Sigmoid colon (tissue), 7 donors: Measurements from ENCODE around the gene NFIC. TPM values are rescaled to one million over a fixed set of nuclear protein-coding genes. Genes with fewer than 3 reads are reported as not detected.

ENCODE experiments used
- DNase-seq: peaks from one replicate; pipeline ENCODE4 v3.0.0-alpha.2; 2019
- H3K27ac ChIP-seq, 4 donors: fragments of 200-600 bp; sonication (generic); one replicate each; pipeline ENCODE4 v1.5.1; 2016 to 2019; ENCODE audit warnings: mild to moderate bottlenecking in 1 of 4
- H3K27me3 ChIP-seq, 3 donors: fragments of 200-600 bp; sonication (generic); one replicate each; pipeline ENCODE4 v1.5.1; 2019; ENCODE audit warnings: mild to moderate bottlenecking in 1 of 3
- H3K36me3 ChIP-seq, 4 donors: fragments of 200-600 bp; sonication (generic); one replicate each; pipeline ENCODE4 v1.5.1; 2016 to 2019
- H3K4me1 ChIP-seq, 4 donors: fragments of 200-600 bp; sonication (generic); one replicate each; pipeline ENCODE4 v1.5.1; 2017 to 2019
- H3K4me3 ChIP-seq, 4 donors: fragments of 200-600 bp; sonication (generic); one replicate each; pipeline ENCODE4 v1.5.1; 2017 to 2019; ENCODE audit warnings: mild to moderate bottlenecking in 2 of 4, moderate library complexity in 1 of 4
- H3K9me3 ChIP-seq, 4 donors: fragments of 200-600 bp in 3 of 4; sonication (generic) in 3 of 4; one replicate each; pipeline versions ENCODE4 v1.5.1 to v1.6.1; 2013 to 2019
- EP300 ChIP-seq, 4 donors: sonication (generic); formaldehyde crosslinking; IDR thresholded peaks; one replicate each; pipeline ENCODE4 v1.6.1; 2017; ENCODE audit warnings: antibody characterized with exemption in 4 of 4
- POLR2A ChIP-seq, 2 donors: fragments of 450-650 bp; IDR thresholded peaks; one replicate each; pipeline ENCODE4 v1.6.1; 2016; ENCODE audit warnings: antibody characterized with exemption in 2 of 2, mild to moderate bottlenecking in 2 of 2, moderate library complexity in 2 of 2
- POLR2AphosphoS5 ChIP-seq, 4 donors: sonication (generic); formaldehyde crosslinking; IDR thresholded peaks; one replicate each; pipeline ENCODE4 v1.6.1; 2017; ENCODE audit warnings: antibody characterized with exemption in 4 of 4
- WGBS, 2 donors: extraction: QIAGEN DNeasy Blood & Tissue Kit; methylation state at CpG; one replicate each; pipeline ENCODE4 v1.1.7; 2013; 5-methylcytosine and 5-hydroxymethylcytosine counted together
- intact Hi-C: fragments of 100-400 bp; cut with DNase I; formaldehyde crosslinking; loops from one replicate; pipeline ENCODE4 v1.15.1; 2023
- polyA plus RNA-seq, 3 donors: library from polyadenylated mRNA; stranded (reverse); fragments of 200-250 nt; gene quantifications; one replicate each; pipeline ENCODE4 v1.2.3, GENCODE V29; 2013
- total RNA-seq, 4 donors: library from RNA; depleted of rRNA; stranded (reverse); fragments of >200 nt; gene quantifications; one replicate each; pipeline ENCODE4 v1.1.0, GENCODE V29; 2016
- TF ChIP-seq, protein P1 (sequence below), 4 experiments: fragments of 450-650 bp in 3 of 4; fragments of 200-600 bp in 1 of 4; IDR thresholded peaks; one replicate each; pipeline ENCODE4 v1.5.1; 2016 to 2019; ENCODE audit warnings: antibody characterized with exemption in 4 of 4, mild to moderate bottlenecking in 3 of 4, moderate library complexity in 2 of 4
- donor health status: healthy with polysubstance abuse.
- donor health status: Bipolar disorder and iron deficiency.
- donor health status: healthy.

The NFIC gene
- total and polyA plus RNA-seq, 7 donors, result 9.0 to 114 (median 63.2) TPM

DNA sequence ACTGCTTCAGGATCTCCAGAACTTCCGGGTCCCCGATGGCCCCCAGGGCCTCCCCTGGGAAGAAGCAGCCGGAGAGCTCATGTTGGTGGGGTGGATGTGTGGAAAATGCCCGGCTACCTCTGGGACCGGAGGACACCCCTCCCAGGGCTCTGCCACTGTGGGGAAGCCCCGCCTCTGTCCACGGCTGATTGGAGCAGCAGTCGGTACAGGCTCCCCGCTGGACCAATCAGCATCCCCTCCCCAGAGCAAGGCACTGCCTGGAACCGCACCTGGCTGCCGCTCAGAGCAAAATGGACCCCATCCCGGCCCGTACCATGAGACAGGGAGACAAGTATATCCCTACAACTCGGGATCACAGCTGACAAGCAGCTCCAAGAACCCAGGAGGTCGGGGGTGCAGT is 127.7 kb downstream of the NFIC start:
- Histone ChIP-seq H3K27ac (no peak overlapping the region), H3K4me1 (peaks cover 0 to 7% (median under 1%) of the 10 kb centered on the region in 4 donors), H3K4me3 (no peak overlapping the region), H3K9me3 (no peaks in the 10 kb centered on the region), H3K36me3 (peaks cover 15 to 69% (median 36%) of the 10 kb centered on the region in 4 donors), H3K27me3 (no peaks in the 10 kb centered on the region)
- intact Hi-C loops, result no loop called here
- TF ChIP-seq POLR2AphosphoS5 (IDR thresholded peaks at IDR 0.05) (no peak), EP300 (IDR thresholded peaks at IDR 0.05) (no peak), POLR2A (IDR thresholded peaks at IDR 0.05) (no peak)
- TF ChIP-seq, protein P1, sequence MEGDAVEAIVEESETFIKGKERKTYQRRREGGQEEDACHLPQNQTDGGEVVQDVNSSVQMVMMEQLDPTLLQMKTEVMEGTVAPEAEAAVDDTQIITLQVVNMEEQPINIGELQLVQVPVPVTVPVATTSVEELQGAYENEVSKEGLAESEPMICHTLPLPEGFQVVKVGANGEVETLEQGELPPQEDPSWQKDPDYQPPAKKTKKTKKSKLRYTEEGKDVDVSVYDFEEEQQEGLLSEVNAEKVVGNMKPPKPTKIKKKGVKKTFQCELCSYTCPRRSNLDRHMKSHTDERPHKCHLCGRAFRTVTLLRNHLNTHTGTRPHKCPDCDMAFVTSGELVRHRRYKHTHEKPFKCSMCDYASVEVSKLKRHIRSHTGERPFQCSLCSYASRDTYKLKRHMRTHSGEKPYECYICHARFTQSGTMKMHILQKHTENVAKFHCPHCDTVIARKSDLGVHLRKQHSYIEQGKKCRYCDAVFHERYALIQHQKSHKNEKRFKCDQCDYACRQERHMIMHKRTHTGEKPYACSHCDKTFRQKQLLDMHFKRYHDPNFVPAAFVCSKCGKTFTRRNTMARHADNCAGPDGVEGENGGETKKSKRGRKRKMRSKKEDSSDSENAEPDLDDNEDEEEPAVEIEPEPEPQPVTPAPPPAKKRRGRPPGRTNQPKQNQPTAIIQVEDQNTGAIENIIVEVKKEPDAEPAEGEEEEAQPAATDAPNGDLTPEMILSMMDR (IDR thresholded peaks at IDR 0.05), result no peak
- DNase-seq, result no peak
- 86 to 88% methylated on average over 15 of the region's 15 CpGs for WGBS, 2 donors

DNA sequence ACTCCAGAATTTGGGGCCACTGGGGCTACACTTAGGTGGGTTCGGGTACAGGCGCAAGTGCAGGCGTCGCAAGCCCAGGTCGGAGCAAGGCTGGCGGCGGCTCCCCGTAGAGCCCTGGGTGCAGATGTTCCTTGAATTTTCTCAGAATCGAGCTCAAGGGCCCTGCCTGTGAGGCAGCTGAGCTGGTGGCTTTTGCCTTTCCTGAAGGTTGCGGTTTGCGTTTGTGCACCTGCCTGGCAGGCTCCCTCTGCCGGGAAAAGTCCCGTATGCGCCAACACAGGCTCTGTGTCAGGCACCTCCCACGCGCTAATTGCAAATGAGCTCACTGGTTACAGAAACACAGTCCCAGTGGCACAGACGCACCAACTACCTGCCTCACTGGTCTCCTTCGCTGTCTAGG is 128.2 kb downstream of the NFIC start:
- Histone ChIP-seq H3K27ac (no peak overlapping the region), H3K4me3 (no peak overlapping the region), H3K4me1 (peaks cover 0 to 13% (median 5%) of the 10 kb centered on the region in 4 donors), H3K27me3 (no peaks in the 10 kb centered on the region), H3K36me3 (peaks cover 15 to 69% (median 36%) of the 10 kb centered on the region in 4 donors), H3K9me3 (no peaks in the 10 kb centered on the region)
- TF ChIP-seq EP300 (IDR thresholded peaks at IDR 0.05) (no peak), POLR2AphosphoS5 (IDR thresholded peaks at IDR 0.05) (no peak), POLR2A (IDR thresholded peaks at IDR 0.05) (no peak)
- TF ChIP-seq, protein P1 (IDR thresholded peaks at IDR 0.05), result no peak
- DNase-seq, result no peak
- 89 to 90% methylated on average over 18 of the region's 18 CpGs for WGBS, 2 donors
- intact Hi-C loops, result no loop called here

DNA sequence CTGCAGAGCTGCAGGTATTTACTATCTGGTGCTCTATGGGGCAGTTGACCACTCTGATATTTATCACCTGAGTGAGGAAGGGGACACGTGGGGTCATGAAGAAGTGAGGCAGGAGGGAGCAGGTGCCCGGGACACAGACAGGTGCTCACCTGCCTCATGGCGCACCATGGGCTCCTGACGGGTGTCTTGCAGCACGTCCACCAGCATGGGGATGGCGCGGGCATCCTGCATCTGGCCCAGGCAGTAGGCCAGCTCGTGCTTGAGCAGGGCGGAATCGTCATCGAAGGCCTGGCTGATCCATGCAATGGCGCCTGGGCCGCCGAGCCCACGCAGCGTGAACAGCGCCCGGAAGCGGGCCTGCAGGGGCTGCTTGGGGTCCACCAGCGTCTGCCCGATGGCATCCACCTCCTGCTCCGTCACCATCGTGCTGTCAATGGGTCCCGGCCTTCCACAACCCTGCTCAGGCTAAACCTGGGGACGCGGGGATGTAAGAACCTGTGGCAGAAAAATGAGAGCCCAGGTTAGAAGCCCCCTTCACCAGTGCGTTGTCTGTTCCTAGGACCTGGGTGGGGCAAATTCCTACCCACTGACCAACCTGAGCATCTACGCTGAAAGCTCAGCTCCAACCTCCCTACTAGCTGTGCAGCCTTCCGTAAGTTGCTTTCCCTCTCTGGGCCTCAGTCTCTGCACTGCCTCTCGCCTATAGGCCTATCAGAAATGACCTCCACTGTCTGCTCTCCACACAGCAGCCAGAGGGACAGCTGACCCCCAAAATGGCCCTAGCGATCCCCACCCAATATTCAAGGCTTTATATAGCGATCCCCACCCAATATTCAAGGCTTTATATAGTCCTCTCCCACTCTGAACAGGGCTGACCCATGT is 130.2 kb downstream of the NFIC start:
- Histone ChIP-seq H3K36me3 (peaks cover 15 to 56% (median 31%) of the 10 kb centered on the region in 4 donors), H3K27me3 (no peaks in the 10 kb centered on the region), H3K4me1 (peaks cover 0 to 18% (median 11%) of the 10 kb centered on the region in 4 donors), H3K27ac (no peak overlapping the region), H3K9me3 (no peaks in the 10 kb centered on the region), H3K4me3 (no peak overlapping the region)
- DNase-seq, result no peak
- intact Hi-C loops, result no loop called here
- 96% methylated on average over 32 of the region's 32 CpGs for WGBS, 2 donors
- TF ChIP-seq, protein P1 (IDR thresholded peaks at IDR 0.05), result no peak
- no peak for TF ChIP-seq POLR2A (IDR thresholded peaks at IDR 0.05)
- no peak for TF ChIP-seq EP300 (IDR thresholded peaks at IDR 0.05)
- no peak for TF ChIP-seq POLR2AphosphoS5 (IDR thresholded peaks at IDR 0.05)

DNA sequence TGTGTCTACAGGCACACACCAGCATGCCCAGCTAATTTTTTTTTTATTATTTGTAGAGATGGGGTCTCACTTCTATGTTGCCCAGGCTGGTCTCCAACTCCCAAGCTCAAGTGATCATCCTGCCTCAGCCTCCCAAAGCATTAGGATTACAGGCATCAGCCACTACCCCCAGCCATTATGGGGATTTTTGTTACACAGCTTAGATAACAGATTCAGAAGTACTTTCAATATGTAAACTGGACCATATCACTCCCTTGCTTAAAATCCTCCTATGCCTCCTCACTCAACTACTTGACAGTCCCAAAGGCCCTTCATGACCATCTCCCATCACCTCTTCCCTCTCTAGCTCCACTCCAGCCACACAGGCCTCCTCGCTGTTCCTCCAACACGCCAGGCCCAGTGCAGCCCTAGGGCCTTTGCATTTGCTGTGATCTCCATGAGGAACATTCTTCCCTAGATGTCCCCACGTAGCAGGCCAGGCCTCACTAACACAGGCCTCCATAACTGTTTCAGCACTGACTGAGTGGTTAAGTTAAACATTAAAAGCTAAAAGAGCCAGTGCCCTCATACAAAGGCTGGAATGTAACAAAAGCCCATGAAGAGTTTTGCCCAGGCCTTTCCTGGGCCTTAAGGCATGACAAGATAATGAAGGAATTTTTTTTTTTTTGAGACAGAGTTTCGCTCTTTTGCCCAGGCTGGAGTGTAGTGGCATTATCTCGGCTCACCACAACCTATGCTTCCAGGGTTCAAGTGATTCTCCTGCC is 131.6 kb downstream of the NFIC start:
- no peaks in the 10 kb centered on the region for H3K9me3 ChIP-seq
- 97 to 98% methylated on average over 5 of the region's 5 CpGs for WGBS, 2 donors
- no peak for DNase-seq
- no peak overlapping the region for H3K27ac ChIP-seq
- H3K36me3 ChIP-seq, result peaks cover 15 to 43% (median 24%) of the 10 kb centered on the region in 4 donors
- peaks cover 0 to 18% (median 11%) of the 10 kb centered on the region in 4 donors for H3K4me1 ChIP-seq
- H3K4me3 ChIP-seq, result no peak overlapping the region
- TF ChIP-seq, protein P1 (IDR thresholded peaks at IDR 0.05), result no peak
- TF ChIP-seq POLR2AphosphoS5 (IDR thresholded peaks at IDR 0.05) (no peak), POLR2A (IDR thresholded peaks at IDR 0.05) (no peak), EP300 (IDR thresholded peaks at IDR 0.05) (no peak)
- no peaks in the 10 kb centered on the region for H3K27me3 ChIP-seq
- intact Hi-C loops, result no loop called here
